Peyer's patch (tissue), 4 donors: ENCODE measurements around the gene PSMD12.

Source experiments
- POLR2A ChIP-seq, 2 donors: fragments of 450-650 bp; IDR thresholded peaks; one replicate each; pipeline ENCODE4 v1.5.1; 2017; ENCODE audit warnings: antibody characterized with exemption in 2 of 2, mild to moderate bottlenecking in 2 of 2, moderate library complexity in 2 of 2
- TF ChIP-seq, protein P1 (sequence below), 6 experiments: fragments of 450-650 bp in 4 of 6; fragments of 200-600 bp in 2 of 6; sonication (generic) in 1 of 6; IDR thresholded peaks; one replicate each; pipeline ENCODE4 v1.5.1; 2017 to 2019; ENCODE audit warnings: antibody characterized with exemption in 6 of 6, mild to moderate bottlenecking in 3 of 6, moderate library complexity in 1 of 6

DNA sequence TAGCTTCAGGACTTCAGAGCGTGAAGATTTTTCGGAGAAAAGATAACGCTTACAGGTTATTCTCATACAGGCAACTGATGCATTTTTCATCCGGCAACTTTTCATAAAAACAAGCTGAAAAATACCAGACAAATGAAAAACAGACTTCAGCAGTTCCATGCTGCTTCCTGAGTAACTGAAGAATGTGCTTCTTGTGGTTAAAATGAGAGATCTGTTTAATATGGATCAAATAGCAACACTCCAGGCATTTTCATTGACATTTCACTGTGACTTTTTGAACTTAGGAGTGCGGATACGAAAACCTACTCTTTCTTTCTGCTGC, 10.0 kb upstream of the PSMD12 start:
- TF ChIP-seq, protein P1, sequence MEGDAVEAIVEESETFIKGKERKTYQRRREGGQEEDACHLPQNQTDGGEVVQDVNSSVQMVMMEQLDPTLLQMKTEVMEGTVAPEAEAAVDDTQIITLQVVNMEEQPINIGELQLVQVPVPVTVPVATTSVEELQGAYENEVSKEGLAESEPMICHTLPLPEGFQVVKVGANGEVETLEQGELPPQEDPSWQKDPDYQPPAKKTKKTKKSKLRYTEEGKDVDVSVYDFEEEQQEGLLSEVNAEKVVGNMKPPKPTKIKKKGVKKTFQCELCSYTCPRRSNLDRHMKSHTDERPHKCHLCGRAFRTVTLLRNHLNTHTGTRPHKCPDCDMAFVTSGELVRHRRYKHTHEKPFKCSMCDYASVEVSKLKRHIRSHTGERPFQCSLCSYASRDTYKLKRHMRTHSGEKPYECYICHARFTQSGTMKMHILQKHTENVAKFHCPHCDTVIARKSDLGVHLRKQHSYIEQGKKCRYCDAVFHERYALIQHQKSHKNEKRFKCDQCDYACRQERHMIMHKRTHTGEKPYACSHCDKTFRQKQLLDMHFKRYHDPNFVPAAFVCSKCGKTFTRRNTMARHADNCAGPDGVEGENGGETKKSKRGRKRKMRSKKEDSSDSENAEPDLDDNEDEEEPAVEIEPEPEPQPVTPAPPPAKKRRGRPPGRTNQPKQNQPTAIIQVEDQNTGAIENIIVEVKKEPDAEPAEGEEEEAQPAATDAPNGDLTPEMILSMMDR (IDR thresholded peaks at IDR 0.05) = no peak
- no peak for TF ChIP-seq POLR2A (IDR thresholded peaks at IDR 0.05)
